DMS153 treated with DMSO at 0.1 percent for 48 hours (cell line): ENCODE measurements around the gene ITGB7.

Experiments used
- DNase-seq: peaks from one replicate; lab custom pipeline; 2025; ENCODE audit not compliant: unreplicated experiment; lab: John Stamatoyannopoulos, UW

ITGB7 gene, protein sequence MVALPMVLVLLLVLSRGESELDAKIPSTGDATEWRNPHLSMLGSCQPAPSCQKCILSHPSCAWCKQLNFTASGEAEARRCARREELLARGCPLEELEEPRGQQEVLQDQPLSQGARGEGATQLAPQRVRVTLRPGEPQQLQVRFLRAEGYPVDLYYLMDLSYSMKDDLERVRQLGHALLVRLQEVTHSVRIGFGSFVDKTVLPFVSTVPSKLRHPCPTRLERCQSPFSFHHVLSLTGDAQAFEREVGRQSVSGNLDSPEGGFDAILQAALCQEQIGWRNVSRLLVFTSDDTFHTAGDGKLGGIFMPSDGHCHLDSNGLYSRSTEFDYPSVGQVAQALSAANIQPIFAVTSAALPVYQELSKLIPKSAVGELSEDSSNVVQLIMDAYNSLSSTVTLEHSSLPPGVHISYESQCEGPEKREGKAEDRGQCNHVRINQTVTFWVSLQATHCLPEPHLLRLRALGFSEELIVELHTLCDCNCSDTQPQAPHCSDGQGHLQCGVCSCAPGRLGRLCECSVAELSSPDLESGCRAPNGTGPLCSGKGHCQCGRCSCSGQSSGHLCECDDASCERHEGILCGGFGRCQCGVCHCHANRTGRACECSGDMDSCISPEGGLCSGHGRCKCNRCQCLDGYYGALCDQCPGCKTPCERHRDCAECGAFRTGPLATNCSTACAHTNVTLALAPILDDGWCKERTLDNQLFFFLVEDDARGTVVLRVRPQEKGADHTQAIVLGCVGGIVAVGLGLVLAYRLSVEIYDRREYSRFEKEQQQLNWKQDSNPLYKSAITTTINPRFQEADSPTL

DNA sequence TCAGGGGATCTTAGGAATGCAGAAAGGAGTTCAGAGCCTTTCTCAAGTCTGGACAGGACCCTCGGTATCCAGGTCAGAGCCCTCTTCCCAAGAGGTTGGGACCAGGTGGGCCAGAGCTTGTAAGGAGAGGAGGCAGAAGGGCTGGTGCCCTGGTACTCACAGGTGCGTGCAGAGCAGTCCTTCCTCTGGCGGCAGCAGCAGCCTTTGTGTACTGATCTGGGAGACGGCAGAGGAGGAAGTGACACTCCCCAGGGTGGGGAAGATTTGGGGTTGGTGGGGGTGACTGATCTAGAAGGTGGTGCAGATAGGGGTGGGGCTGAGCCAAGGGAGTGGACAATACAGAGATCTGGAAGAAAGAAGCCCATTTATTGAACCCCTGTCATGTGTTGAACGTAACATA, at the start of gene ITGB7:
Gene ITGB7, minus strand, starts transcription at position 210 of the 400 bp plus-strand sequence. CDS start 6,808 bp downstream, outside the sequence.
- DNase-seq: no peak

DNA sequence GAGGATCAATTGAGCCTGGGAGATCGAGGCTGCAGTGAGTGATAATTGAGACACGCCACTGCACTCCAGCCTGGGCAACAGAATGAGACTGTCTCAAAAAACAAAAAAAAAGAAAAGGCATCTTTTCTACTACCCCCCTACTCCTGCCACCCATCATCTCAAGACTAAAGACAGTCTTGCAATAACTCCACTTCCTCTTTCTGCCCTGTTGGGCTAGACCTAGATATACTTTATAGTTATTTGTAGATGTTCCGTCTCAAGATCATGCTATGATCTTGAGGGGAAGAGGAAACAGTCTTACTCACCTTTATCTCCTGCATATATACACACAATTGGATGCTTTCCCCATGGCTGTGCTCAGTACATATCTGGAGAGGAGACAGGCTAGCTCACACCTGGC, 48.9 kb upstream of the ITGB7 start:
- no peak for DNase-seq

DNA sequence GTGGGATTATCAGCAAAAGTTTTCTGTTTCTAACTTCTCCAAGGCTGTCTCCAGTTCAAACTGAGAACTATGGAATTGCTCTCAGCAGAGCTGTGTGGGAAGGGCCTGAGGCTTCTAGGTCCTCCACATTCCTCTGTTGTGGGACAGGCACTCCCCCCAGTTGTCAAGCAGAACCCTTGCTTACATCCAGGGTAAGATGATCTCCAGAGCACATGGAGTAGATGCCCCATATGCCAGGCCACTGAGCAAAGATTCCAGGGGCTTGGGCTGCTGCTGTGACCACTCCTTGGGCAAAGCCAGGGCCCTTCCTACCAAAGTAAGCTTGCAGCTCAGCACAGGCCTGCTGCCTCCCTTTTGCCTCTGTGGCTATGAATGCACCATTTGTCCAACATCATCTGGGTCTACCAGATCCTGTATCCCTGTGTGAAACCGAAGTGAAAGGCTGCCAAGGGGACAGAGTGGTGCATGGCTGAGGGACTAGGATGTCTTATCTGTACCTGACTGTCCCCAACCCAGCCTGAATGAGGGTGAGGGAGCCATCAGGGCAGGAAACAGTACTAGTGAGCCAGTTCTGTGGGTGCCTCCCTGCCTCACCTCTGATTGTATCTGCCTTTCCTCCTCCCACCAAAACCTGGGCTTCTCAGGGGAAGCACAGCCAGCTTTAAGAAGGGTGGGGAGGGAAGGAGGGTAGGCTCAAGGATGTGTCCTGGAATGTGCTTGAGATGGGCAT, 47.9 kb upstream of the ITGB7 start:
- no peak for DNase-seq

DNA sequence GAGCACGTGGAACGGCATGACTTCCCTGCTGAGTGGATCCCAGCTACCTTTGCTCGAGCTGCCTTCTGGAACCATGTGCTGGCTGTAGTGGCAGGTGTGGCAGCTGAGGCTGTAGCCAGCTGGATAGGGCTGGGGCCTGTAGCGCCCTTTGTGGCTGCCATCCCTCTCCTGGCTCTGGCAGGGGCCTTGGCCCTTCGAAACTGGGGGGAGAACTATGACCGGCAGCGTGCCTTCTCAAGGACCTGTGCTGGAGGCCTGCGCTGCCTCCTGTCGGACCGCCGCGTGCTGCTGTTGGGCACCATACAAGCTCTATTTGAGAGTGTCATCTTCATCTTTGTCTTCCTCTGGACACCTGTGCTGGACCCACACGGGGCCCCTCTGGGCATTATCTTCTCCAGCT, 46.2 kb upstream of the ITGB7 start:
- DNase-seq: no peak

DNA sequence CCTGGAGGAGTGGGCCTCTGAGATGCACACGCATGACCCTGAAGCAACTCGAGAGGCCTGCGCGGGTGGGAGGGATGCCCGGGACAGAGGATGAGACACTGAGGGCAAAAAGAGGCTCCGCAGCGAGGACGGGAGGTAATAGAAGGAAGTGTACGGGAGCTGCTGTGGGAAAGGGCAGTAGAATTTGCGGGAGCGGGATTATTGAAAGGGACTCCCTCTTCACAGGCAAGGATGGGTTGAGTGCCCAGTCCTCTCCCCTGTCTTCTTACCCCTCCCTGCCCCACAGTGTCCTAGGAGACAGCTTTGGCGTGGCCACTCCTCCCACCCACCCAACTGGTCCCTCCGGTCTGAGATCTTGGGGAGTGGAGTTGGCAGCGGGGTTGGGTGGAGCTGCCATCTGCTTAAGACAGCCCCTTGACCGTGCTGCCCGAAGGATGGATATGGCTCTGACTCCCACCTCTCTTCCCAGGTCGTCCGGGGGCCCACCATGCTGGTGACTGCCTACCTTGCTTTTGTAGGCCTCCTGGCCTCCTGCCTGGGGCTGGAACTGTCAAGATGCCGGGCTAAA, 45.4 kb upstream of the ITGB7 start:
- DNase-seq: no peak

DNA sequence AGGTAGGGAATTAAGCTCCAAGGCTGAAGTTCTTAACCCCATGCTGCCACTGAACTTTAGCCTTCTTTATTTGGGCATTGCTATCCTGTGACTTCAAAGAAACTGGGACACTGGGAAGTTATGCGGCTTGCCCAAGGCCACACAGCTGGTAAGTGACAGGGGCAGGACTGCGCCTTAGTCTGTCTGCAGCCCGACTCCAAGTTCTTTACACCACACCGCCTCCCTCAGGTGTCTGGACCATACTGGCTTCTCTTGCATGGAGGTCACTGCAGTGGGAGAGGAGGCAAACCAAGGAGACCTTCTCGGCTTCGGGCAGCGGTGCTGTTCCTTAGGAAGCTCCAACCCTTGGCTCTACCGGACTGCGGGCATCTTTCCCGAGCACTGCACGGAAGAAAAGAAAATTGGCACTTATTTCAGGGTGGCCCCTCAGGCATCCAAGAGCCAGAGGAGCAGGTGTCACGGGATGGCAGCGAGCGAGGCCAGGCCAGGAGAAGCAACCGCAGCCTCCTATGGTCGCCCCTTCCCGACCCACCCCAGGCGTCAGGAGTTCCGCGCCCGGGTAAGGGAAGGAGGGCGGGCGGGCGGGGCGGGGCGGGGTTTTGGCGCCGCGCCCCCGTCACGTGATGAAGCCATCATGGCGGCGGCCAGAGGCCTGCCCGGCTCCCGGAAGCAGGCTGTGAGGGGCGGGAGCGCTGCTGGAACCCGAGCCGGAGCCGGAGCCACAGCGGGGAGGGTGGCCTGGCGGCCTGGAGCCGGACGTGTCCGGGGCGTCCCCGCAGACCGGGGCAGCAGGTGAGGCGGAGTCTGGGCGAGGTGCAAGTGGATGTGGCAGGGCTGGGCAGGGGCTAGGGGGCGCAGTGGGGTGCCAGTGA, 44.7 kb upstream of the ITGB7 start:
- peak; percentile 42 for DNase-seq

DNA sequence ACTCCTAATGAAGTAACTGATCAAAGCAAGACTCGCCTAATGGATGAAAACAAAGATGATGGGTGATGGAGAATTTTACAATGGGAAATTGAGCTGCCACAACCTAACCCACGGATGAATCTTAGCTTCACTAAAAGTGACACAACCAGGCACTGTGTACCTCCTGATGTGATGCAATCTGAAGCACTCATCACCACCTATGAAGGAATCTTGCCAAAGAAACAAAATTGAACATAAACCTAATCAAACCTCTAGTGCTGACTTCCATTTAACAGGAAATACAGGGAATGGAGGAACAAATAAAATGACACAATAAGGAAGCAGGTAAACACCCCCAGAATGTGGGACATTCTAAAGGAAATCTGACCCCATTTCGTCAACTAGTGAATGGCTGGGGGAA, 38.2 kb upstream of the ITGB7 start:
- DNase-seq: no peak

DNA sequence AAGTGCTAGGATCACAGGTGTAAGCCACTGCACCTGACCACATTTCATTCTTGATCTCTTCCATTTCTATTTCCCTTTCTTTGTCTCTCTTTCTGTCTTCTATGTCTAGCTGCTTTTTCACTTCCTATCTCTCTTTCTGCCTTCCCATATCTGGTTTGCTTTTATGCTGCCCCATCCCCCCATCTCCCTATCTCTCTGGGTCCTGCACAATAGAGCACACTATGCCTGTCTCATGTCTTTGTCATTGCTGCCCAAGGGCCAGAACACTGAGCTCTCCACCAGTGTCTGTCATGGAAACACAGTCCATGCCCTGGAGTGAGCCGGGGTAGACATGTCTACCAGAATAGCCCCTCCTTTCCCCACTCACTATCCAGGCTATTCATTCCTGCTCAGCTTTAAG, 37.3 kb upstream of the ITGB7 start:
- DNase-seq: no peak

DNA sequence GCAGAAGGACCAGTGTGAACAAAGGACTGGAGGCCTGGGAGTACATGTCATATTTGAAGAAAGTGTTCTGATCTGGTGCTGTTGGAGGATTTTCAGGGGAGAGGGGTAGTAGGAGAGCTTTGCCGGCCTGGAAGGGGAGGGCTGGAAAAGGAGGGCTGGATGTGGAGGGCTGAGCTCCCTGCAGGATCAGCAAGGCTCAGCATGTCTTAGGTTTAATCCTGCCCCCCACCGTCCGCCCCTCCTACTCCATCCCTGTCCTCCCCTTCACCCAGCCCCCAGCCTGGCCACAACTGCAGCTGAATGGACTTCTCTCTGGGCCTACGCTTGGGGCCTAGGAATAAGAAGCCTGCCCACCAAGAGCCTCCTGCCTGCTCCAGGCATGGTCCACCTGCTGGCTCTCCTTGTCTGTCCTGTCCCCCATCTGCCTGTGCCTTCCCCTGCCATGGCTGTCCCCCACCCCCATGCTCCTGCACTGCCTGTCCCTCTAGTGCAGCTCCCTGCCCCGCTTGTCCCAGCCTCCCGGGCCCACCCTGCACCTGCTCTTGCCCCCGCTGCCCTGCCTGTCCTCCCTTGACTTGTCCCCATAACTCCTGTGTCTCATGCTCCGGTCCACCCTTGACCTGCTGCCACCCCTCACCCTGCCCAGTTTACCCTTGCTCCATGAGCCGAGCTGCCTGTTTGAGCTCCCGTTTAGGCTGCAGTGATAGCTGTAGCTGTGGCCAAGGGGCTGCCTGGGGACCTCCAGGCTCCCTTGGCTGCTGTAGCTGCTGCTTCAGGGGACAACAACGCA, 34.8 kb upstream of the ITGB7 start:
- DNase-seq: no peak

DNA sequence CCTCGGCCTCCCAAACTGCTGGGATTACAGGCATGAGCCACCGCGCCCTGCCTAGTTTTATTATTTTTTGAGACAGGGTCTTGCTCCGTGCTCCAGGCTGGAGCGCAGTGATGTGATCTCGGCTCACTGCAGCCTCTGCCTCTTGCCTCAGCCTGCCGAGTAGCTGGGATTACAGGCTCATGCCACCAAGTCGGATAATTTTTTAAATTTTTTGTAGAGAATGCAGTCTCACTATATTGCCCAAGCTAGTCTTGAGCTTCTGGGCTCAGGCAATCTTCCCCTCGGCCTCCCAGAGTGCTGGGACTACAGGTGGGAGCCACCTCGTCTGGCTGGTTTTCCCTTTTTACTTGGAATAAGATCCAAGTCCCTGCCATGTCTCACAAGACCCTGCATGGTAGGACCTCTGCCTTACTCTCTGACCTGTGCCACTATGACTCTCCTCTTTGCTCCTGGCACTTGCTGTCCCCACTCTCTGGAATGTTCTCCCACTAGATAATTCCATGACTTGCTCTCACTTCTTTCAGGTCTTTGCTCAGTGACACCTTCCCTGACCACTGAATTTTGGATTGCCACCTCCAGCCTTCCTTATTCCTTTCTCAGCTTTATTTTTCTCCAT, 32.7 kb upstream of the ITGB7 start:
- no peak for DNase-seq

DNA sequence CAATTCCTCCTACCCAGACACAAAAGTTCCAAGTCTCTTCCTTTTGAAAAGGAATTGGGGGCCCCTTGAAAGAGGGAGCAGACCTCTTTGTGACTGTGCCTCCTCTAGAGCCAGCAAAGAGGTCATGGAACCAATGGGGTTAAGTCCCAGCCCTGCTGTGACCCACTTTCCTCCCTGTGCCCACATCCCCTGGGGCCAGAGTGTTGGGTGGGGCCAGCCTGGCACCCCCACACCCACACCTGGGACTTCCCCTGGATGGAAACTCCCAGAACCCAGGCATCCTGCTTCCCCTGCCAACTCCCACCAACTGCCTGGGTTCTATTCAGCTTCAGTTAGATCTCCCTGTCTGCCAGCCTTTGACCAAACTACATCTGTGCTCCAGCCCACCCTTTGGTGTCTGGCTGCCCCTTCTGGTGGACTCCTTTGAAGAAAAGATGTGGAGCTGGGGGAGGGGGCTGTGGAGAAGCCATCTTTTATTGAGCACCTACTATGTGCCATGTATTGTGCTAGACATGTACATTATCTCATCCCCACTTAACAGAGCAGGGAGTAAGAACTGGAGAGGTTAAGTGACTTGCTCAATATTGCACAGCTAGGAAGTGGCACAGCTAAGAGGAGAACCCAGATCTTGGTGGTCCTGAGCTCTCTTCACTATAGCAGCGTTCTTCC, 29.5 kb upstream of the ITGB7 start:
- DNase-seq: no peak

DNA sequence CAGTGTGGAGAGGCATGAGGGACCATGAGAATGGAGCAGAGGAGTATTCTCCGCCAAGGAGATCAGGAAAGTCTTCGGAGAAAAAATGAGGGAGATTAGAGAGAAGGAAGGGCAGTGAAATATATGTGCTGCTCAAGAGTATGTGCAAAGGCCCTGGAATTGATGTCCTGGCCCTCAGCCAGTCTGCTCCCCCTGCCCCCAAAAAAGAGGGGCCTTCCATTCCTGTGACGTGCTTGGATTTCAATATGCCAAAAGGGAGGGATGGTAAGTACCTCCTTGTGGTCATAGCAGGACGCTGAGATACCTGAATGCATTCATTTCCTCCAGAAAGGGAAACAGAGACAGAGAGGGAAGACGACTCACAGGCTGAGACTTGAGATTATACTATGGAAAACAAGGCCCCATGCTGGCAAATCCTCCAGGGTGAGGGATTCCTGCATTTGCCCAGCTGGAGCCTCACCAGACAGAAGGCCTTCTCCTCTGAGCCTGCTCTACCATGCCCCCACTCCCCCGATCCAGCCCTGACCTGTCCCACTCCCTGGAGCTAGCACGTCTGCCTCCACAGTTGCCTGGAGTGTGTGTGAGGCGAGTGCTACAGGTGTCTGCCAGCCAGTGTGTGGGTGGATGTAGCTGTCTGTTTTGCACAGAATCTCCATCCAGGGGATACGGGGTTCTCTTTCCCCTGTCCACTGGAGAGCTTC, 28.8 kb upstream of the ITGB7 start:
- no peak for DNase-seq

DNA sequence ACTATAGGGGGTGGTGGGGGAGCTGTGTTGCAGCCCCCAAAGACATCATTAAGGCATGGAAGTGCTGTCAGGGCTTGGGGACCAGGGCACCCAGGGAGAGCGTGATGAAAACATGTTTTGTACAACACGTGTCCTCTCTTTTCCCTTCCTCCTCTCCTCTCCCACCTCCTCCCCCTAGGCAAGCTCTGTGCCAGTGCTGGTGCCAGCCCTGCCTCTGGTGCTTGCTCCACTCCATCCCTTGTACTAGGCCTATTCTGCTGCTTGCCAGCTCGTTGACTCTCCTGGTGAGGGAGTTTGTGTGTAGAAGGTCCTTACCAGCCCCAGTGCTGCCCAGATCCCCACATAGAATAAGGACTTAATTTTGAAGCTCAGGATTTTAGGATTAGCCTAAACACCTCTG, 28.1 kb upstream of the ITGB7 start:
- DNase-seq: no peak

DNA sequence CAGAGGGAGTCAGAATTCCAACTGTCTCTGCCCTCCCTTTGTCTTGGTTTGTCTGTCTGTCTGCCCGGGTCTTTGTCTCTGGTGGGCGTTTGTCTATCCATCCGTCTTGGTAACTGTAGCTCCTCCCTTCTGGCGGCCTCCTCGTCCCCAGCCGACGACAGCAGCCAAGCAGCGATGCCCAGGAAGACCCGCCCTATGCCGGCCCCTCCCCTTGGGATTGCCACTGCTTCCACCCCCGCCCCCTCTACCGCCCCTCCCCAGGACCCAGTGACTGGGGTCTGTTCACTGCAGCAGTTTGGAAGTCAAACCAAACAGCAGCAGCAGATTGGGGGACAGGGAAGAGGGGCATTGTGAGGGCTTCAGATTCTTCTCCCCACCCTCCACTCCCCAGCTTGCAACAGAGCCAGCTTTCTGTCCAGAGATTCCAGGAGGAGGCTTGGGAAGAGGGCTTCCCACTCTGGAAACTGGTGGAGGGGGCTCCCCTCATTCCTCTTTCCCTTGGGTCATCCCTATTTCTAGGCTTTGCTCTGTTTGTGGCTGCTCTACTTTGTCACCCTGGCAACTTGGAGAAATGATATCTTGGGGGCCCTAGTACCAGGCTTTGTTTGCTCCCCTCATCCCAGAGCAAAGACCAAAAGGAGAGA, 27.3 kb upstream of the ITGB7 start:
- DNase-seq: no peak

DNA sequence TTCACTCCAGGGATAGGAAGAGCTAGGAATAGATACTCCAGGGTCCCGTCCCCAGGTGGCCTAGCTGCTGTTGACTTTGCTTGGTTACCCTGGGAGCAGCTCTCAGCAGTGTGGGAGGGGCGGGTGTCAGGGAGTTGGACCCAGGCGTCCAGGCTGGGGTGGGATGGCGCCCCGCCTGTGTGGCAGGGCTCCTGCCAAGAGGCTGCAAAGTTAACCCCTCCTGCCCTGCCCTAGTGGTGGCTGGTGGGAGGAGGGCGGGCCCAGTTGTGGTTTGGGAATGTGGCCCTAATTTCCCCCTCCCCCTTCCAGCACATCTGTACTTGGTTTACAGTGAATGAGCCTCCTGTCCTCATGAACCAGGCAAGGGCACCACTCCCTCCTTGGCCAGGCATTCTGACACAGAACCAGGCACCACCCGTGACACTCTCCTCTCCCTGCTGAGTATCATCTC, 26.6 kb upstream of the ITGB7 start:
- no peak for DNase-seq

DNA sequence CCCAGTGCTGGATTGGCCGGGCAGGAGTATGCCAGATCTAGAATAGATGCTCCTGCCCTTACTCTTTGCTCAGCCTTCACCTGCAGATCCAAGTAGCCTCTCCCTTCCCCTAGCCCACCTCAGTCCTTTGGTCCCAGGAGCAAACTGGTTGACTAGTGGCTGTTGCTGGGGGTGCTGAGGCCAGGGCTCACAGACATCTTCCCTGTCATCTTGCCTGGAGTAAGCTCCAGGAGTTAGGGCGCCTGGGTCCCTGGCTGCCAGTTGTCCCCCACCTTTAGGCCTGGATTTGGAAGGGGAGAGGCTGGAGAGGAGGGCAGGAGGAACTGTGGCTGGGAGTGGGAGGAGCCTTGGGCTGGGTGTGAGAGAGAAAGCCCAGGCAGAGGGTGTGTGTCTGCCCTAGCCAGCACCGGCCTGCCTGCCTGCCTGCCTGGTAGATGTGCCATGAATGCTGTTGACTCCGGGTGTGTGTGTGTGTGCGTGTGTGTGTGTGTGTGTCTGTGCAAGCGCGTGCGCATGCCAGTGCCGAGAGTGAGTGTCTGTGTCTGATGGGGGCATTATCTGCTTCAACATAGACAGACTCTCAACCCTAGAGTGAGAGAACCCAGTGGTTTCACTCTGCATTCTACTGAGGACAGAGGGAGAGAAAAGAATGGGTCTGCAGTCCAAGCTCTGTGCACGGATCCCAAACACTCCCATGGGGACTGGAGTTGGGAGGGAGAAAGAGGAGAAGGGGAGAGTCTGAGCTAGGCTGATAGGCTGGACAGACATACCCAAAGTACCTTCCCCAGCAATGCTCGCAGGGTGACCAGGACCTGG, 25.8 kb upstream of the ITGB7 start:
- DNase-seq: no peak
